ENCODE data around the gene TXNDC2.

The TXNDC2 gene

DNA sequence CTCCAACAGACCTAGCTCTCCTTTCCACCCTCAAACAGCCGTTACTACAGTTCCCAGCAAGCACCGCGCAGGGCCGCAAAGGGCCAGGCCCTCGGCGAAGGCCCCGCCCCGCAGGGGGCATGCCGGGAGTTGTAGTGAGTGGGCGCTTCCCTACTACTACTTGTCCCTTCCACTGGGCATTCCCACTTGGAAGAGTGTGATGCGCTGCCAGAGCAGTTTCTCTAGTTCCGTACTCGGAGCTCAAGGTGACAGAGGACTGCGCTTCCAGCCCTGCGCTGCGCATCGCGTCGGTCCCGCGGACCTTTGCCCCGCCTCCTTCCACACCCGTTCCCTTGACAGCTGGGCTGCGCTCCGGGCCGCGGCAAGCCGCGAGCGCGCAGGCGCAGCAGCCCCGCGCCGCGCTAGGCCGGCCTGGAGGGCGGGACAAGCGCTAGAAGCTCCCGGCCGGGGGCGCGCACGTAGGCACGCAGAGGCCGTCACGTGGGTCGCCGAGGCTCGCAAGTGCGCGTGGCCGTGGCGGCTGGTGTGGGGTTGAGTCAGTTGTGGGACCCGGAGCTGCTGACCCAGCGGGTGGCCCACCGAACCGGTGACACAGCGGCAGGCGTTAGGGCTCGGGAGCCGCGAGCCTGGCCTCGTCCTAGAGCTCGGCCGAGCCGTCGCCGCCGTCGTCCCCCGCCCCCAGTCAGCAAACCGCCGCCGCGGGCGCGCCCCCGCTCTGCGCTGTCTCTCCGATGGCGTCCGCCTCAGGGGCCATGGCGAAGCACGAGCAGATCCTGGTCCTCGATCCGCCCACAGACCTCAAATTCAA is 28.0 kb downstream of the TXNDC2 start, which contains the start of gene VAPA:
Gene VAPA, plus strand, starts transcription at position 491 of the 808 bp plus-strand sequence. Its CDS starts 241 bp downstream, at position 732.
- peak; percentile 91 for DNase-seq (ENCODE audit: low read depth)

GRCh38 chr18:9914334-9914583 is 28.5 kb downstream of the TXNDC2 start:
- no peak for DNase-seq (ENCODE audit: low read depth)

DNA sequence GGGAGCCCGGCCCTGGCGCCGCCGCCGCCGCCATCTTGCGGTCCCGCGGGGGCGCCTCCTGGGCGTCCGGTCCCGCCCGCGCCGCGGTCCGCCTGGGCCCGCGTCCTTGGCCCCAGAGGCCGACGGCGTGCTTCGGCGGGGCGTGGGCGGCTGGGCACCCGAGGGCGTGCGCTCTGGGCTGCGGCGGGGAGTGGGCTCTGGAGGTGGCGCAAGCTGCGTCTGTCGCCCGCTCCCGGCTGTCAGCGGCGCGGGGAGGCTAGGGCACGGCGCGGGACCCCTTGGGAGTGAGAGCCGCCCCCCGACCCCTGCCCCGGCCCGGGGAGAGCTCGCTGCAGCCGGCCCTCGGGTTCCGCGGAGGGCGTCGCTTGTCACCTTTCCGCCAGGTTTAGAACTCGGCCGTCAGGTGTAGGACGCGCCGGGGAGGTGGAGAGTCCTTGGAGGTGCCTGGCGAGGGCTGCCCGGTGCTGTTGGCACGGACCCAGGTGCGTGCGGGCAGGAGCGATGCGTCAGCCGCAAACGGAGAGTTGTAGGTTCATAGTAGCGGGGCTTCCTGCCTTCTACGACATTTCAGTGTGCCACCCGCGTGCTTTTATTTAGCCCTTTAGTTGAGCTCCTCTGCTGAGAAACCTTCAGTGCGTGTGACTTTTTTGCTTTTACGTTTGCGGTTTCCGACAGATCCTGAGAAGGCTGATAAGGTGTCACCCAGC is 29.0 kb downstream of the TXNDC2 start:
- peak; percentile 71 for DNase-seq (ENCODE audit: low read depth)

DNA sequence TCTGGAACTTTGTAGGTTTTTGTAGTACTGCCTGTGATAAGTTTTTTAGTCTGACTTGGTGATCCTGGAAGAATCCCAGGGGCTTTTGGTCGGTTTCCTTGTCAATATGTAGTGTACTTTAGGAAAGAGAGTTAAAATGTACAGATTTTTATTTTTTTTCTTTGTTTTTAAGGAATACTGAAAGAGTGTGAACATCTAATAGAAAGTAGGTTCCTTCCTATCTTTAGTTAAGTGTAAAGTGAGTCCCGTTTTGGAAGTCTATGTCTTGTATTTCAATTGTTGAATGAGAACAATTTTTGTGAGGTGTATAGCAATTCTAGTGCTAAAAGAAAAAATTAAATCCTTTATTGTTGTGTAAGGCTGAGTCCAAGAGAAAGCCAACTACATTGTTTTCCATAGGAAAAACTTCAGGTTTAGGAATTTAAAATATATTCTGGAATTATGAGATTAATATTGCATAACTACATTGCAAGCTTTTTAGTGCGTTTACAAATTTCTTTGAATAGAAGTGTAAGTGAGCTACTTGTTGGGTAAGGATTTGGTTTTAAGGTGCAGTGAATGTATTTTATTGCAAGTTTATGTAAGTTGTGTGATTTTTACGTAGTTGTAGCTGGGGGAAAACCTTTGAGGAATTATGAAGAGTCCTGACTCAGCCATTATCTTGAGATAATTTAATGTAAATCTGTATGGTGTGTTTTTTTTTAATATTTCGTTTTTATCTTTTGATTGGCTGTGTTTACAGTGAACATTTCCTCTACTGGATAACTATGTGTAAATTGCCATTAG is 29.7 kb downstream of the TXNDC2 start:
- DNase-seq (ENCODE audit: low read depth): no peak

DNA sequence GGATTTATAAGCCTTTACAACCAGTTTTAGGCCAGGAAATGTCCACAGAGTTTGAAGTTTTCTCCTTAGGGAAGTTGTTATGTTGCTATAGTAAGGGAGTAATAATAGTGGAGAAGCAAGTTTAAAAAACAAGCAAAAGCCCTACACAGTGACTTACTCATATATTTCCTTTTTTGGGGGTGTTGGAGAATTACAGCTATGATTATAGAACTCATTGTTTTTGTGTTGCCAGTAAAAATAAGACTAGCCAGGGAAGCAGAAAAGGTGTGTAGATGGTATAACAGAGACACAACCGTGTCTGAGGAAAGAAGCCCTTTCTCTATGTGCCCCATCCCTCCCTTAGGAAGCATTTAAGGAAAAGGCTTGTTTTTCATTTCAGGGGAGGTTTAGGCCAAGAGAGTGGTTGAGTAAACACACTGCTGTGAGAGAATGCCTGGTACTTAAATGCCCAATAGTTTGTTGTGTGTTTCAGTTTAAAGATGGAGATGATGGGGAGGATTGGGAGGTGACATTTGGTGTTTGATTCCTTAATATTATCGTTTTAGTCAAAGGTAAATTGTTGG is 30.4 kb downstream of the TXNDC2 start:
- DNase-seq (ENCODE audit: low read depth): no peak

DNA sequence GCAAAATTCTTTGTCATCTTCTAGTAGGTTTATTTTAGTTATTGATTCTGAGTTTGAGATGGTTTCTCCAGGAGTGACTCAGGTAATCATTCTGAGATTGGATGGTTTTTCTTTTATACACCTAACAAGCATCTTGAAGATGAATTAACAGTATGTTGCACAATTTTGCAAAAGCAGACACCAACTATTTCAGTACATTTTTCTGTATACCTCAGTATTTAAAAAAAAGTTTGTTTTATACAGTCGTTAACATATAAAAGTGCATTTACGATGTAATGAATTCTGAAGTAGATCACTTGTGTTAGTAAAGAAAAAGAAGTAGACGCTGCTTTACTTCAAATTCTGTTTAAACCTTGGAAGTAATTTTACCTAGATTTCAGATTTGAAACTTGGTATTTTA is 31.0 kb downstream of the TXNDC2 start:
- no peak for DNase-seq (ENCODE audit: low read depth)

DNA sequence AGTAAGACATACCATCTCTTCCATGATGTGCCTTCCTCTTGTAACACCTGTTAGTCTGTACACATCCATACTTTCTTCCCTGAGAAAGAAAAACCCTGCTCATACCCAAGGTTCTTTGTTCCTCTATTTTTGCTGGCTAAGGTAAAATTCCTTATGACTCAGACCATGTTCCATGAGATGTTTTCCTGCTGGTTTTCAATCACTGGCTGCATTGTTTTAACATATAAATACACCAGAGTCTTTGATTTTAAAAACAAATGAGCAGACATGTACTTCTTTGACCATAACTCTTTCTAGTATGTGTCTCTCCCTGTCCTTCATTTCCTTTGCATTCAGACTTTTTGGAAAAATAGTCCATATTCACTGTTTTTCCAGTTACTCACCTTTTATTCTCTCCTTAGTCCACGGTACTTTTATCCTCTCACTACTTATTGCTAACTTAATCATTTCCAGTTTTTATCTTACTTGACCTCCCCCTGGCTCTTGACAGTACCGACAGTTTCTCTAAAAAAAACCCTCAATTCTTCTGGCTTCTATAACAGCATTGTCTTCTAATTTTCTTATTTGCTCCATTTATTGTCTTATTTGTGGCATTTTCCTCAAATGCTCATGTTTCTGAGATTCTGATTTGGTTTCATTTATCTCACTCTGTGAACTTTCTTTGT is 32.4 kb downstream of the TXNDC2 start:
- no peak for DNase-seq (ENCODE audit: low read depth)

GRCh38 chr18:9919564-9920232 is 33.9 kb downstream of the TXNDC2 start:
- no peak for DNase-seq (ENCODE audit: low read depth)

DNA sequence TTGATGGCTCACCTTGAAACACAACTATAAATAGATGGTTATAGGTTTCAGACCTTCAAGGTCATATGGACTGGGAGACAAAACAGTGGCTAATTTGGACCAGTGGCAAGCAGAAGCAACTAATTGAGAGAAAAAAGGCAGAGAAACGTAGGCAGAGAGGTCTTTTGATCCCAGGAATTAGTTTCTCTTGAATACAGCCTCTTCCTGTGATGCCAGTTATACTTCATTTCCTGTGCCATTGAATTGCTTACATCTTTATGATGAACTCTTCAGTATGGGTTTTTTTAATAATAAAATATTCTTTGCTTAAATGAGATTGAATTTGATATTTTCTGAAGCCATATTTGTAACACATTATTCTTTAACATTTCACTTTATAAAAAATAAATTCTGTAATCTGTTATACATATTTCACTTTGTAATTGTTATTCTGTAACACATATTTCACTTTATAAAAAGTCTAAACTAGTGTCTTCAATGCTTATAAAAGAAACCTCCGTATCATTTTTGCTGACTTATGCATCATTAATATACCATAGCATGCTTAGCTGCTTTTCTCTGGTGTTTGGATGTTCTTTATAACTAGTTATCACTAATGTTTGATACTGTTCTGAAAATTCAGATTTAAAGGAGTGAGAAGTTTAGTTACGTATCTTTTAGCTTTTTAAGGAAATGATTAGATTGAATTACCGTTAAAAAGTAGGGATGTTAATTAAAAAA is 37.0 kb downstream of the TXNDC2 start:
- DNase-seq (ENCODE audit: low read depth): no peak

DNA sequence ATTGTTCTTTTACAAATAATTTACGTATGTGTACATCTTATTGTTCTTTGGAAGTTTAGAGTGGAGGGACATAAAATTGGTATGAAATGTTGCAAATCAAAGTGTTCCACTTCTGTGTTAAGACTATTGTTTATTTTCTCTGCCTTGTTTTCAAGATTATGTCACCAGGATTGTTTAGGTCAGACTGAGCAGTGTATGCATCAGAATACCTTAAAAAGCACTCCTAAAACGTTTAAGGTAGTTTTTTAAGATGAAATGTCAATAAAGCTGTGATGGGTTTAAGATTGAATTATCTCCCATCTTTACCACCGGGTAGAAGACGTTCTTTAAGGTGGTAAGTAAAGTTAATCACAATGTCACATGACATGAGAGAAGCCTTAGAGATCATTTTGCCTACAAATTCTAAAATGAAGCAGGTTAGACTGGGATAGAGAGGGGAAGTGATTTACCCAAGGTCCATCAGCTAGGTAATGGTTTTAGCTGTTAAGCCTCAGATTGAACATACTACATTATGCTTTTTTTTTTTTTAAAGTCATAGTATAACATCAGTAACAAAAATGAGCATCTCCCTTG is 38.7 kb downstream of the TXNDC2 start:
- DNase-seq (ENCODE audit: low read depth): no peak

- no peak for DNase-seq (ENCODE audit: low read depth)
These were observed 39.6 kb downstream of the TXNDC2 start for GRCh38 chr18:9925369-9925768.

DNA sequence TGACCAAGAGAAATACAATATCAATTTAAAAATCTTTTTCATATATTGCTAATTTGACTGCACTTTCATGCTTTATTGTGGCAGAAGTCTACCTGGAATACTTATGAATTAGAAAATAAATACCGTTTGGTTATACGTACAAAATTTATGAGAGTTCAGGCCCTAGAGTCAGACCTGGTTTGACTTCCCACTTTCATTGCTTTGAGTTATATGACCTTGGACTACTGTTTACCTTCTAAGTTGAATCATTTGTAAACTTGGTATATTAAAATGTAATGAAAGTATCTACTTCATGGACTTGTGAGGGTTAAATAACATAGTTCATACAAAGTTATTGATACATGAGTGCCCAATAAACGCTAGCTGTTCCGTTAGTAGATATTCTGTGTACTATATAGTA is 40.0 kb downstream of the TXNDC2 start:
- no peak for DNase-seq (ENCODE audit: low read depth)

DNA sequence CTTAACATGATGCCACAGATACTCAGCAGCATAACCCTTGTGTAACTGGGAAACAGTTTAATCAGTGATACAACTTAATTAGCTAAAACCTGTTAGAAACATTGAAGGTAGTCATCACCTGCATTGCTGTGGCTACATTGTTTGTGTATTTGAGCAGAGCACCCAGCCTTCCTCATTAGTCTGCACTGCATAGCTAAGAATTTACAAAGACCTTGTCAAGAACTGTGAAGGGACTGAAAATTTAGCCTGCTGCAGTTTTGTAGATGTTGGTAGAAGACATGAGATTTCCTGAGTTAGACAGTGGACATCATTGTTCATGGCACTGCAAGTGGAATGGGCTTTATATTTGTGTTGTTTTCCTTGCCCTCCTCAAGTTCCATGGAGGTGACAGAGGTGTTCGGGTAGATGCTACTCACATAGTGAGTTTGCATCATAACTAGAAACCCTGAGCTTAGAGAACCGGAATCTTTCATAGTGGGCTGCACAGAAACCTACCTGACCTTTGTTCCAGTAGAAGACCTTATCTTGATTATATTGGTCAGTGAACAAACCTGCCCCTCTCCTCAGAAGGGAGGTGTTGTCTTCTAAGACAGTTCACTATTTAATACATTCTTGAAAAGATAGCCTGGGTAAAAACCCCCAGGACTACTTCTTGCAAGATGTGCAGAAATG is 40.6 kb downstream of the TXNDC2 start:
- DNase-seq (ENCODE audit: low read depth): no peak

DNA sequence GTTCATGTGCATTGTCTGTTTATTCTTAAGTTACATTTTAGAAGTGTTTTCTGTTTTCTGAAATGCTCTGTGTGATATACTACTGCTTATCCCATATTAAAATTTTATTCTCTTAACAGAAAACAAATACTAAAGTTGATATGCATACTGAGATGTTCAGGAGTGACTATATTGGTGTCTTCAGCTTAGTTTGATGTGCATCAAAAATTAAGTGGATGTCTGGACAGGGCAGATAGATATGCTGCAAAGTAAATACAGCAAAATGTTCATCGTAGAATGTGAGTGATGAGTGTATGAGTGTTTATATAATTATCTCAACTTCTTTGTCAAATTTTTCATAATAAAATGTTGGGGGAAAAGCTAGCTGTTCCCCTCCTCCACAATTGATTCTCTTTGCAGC is 41.2 kb downstream of the TXNDC2 start:
- no peak for DNase-seq (ENCODE audit: low read depth)

DNA sequence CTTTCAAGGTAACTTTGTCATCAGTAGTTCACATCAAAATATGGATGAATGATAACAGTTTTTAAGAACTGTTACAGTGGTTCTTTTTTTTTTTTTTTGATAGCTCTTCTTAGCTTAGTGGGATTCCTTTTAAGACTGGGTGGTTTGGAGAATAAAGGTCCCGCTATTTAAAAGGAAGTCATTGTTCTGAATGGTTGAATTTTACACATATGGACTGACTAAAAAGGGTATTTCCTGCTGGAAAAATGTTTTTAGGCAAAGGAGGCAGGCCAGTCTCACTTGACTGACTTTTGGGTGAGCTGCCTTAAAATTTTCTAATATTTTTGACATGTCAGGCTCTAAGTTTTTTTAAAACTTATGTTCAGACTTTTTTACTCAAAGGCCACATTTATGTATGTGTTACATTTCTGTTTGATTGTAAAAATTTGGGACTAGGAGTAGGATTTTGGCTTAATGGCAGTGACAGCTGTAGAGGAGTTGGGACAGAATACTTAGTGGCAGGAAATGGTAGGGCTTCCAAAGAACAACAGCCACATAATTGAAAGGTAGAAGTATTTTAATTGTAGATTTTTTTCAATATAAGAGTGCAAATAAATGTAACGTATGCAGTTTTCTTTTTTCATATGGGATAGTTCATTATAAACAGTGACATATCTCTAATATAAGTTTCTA is 41.8 kb downstream of the TXNDC2 start:
- DNase-seq (ENCODE audit: low read depth): no peak

DNA sequence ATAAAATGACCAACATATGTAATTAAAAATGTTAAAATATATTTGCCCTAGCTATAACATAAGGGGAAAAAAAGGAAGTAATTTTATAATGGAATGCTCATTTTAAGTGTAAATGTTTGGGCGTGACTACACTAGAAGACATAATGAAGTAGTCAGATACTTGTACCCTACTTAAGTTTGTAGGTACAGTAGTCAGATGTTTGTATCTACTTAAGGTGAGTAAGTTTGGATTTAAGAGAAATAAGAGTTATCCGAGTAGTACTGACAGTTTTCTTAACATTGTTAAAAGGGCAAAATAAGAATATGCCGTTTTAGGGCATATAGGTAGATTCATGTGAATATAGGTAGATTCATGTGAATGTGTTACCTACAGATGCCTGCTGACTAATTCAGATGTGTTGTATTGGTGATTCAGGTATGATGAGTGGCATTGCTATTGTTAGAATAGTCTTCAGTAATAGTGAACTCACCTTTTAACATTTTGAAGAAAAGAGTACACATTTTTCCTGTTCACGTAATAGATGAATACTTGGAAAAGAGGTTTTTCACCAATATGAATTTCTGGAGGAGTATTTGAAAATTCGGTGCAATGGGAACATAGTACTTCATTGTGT is 43.0 kb downstream of the TXNDC2 start:
- DNase-seq (ENCODE audit: low read depth): no peak

DNA sequence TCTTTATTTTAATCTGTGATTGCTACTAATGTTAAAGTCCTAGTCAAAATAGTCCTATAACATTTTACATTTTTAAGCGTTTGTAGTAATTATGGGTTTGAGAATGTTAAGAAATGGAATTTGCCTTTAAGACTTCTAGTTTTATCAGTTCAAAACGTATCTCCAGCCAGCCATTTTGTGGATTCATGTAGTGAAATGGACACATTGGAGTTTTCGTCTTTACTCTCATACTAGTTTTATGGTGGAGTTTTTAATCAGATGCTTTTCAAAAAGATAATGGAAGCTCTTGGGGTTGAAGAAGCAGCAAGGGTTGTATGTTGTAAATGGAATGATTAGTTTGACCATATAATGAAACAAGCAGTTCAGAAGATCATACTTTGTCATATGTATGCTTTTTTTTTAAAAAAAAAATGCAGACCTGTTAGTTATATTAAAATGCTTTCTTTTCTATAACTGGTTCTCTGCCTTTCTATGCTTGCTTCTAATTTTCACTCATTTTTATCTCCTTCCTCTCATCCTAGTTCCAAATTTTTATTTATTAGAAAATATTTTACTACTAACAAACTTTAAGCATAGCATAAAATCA is 44.6 kb downstream of the TXNDC2 start:
- no peak for DNase-seq (ENCODE audit: low read depth)

- DNase-seq (ENCODE audit: low read depth): no peak
These were observed 45.4 kb downstream of the TXNDC2 start for GRCh38 chr18:9931146-9931545.

DNA sequence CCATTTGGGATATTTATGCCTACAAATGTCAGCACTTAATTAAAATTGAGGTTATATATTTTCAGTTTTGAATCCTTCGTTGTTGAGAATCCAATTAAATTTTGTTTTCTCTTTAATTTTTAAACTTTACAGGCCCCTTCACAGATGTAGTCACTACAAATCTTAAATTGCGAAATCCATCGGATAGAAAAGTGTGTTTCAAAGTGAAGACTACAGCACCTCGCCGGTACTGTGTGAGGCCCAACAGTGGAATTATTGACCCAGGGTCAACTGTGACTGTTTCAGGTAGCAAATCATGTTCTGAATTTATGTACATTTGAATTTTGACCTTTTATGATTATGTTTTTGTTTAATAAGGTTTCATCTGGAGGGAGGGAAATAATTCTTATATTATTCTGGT is 45.9 kb downstream of the TXNDC2 start:
- DNase-seq (ENCODE audit: low read depth): no peak
